IMR-90 (cell line): ENCODE results near the gene NPFFR1.

Experiments
- BHLHE40 ChIP-seq: fragments of 150-350 bp; IDR thresholded peaks from 2 replicates; pipeline ENCODE4 v1.6.1; 2016; ENCODE audit warnings: mild to moderate bottlenecking, low read depth, low read length
- CHD1 ChIP-seq: IDR thresholded peaks from 2 replicates; pipeline ENCODE4 v1.6.1; 2012; ENCODE audit warnings: low read depth, low read length, improper control_type of control experiment
- ELK1 ChIP-seq: fragments of 150-350 bp; IDR thresholded peaks from 2 replicates; pipeline ENCODE4 v1.6.1; 2016; ENCODE audit warnings: low read depth, mild to moderate bottlenecking, low read length, moderate library complexity, borderline replicate concordance
- MAFK ChIP-seq: IDR thresholded peaks from 2 replicates; pipeline ENCODE4 v1.6.1; 2012; ENCODE audit warnings: low read depth, low read length, improper control_type of control experiment
- MAZ ChIP-seq: IDR thresholded peaks from 2 replicates; pipeline ENCODE4 v1.6.1; 2012; ENCODE audit warnings: low read depth, mild to moderate bottlenecking, low read length, improper control_type of control experiment, moderate library complexity, borderline replicate concordance
- MXI1 ChIP-seq: IDR thresholded peaks from 2 replicates; pipeline ENCODE4 v1.6.1; 2012; ENCODE audit warnings: low read depth, mild to moderate bottlenecking, low read length, moderate library complexity, borderline replicate concordance
- NFE2L2 ChIP-seq: fragments of 150-350 bp; IDR thresholded peaks from 2 replicates; pipeline ENCODE4 v1.6.1; 2016; ENCODE audit warnings: low read depth, mild to moderate bottlenecking, low read length
- POLR2A ChIP-seq: IDR thresholded peaks from 2 replicates; pipeline ENCODE4 v1.6.1; 2012; ENCODE audit warnings: mild to moderate bottlenecking, low read depth, low read length
- RAD21 ChIP-seq: IDR thresholded peaks from 2 replicates; pipeline ENCODE4 v1.6.1; 2012; ENCODE audit warnings: low read length, improper control_type of control experiment
- RCOR1 ChIP-seq: IDR thresholded peaks from 2 replicates; pipeline ENCODE4 v1.6.1; 2012; ENCODE audit warnings: mild to moderate bottlenecking, low read length, improper control_type of control experiment; ENCODE audit not compliant: insufficient replicate concordance
- RFX5 ChIP-seq: IDR thresholded peaks from 2 replicates; pipeline ENCODE4 v1.8.0; 2012; ENCODE audit warnings: low read depth, mild to moderate bottlenecking, low read length, moderate library complexity
- SMC3 ChIP-seq: fragments of 150-350 bp; IDR thresholded peaks from 2 replicates; pipeline ENCODE4 v1.6.1; 2016; ENCODE audit warnings: low read depth, mild to moderate bottlenecking, antibody characterized with exemption, low read length, moderate library complexity
- TF ChIP-seq, protein P1 (sequence below): fragments of 150-350 bp; IDR thresholded peaks from 2 replicates; pipeline ENCODE4 v1.6.1; 2017; ENCODE audit warnings: mild to moderate bottlenecking, antibody characterized with exemption, low read length, low read depth
- TF ChIP-seq, protein P2 (sequence below): conservative IDR thresholded peaks from 2 replicates; pipeline ENCODE4 v1.5.1; 2012; ENCODE audit warnings: mild to moderate bottlenecking, low read depth, low read length, improper control_type of control experiment

DNA sequence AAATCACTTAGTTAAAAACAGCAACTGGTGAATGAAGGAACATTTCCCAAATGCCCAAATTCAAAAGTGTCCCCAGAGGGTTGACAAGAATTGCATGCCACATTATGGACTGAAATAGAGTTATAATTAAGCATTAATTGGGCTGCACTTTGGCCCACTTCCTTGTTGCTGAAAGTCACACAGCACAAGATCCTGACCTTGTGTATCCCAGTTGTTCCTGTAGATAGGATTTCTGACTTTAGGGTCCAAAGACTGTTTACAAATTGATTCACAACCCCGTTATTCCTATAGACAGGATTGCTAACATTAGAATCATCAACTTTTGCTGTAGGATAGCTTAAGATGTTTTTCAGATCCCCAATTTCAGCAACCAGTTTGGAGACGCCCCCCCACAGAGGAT, 31.5 kb upstream of the NPFFR1 start:
- TF ChIP-seq, protein P1, sequence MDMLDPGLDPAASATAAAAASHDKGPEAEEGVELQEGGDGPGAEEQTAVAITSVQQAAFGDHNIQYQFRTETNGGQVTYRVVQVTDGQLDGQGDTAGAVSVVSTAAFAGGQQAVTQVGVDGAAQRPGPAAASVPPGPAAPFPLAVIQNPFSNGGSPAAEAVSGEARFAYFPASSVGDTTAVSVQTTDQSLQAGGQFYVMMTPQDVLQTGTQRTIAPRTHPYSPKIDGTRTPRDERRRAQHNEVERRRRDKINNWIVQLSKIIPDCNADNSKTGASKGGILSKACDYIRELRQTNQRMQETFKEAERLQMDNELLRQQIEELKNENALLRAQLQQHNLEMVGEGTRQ = no peak
- TF ChIP-seq, protein P2, sequence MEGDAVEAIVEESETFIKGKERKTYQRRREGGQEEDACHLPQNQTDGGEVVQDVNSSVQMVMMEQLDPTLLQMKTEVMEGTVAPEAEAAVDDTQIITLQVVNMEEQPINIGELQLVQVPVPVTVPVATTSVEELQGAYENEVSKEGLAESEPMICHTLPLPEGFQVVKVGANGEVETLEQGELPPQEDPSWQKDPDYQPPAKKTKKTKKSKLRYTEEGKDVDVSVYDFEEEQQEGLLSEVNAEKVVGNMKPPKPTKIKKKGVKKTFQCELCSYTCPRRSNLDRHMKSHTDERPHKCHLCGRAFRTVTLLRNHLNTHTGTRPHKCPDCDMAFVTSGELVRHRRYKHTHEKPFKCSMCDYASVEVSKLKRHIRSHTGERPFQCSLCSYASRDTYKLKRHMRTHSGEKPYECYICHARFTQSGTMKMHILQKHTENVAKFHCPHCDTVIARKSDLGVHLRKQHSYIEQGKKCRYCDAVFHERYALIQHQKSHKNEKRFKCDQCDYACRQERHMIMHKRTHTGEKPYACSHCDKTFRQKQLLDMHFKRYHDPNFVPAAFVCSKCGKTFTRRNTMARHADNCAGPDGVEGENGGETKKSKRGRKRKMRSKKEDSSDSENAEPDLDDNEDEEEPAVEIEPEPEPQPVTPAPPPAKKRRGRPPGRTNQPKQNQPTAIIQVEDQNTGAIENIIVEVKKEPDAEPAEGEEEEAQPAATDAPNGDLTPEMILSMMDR = no peak
- TF ChIP-seq CHD1 = no peak
- no peak for TF ChIP-seq RCOR1
- no peak for TF ChIP-seq POLR2A
- TF ChIP-seq RAD21 = no peak
- TF ChIP-seq SMC3 = no peak
- no peak for TF ChIP-seq NFE2L2
- TF ChIP-seq MAFK = no peak
- TF ChIP-seq RFX5 = no peak
- no peak for TF ChIP-seq BHLHE40
- no peak for TF ChIP-seq MXI1
- no peak for TF ChIP-seq ELK1
- TF ChIP-seq MAZ = no peak
